Activated B cell treated with CpG ODN at 0.5 μM for 24 hours (primary cell): ENCODE data around the gene SCRN2. TPM values are rescaled to one million over a fixed set of nuclear protein-coding genes. Genes with fewer than 3 reads are reported as not detected.

Experiments used
- ATAC-seq: fragments of 200-7000 bp; cut with Tn5 transposase; one replicate; pipeline ENCODE4 v1.10.0; 2021; ENCODE audit warnings: low read depth, mild to moderate bottlenecking, moderate library complexity
- CTCF ChIA-PET: fragments of 350-600 bp; sonication (Branson Sonifier 250); formaldehyde crosslinking; loops from one replicate; lab custom pipeline; 2021; ENCODE audit warnings: antibody characterized with exemption; lab: Charles Lee
- POLR2A ChIA-PET: fragments of 350-600 bp; sonication (Branson Sonifier 250); formaldehyde crosslinking; loops from one replicate; lab custom pipeline; 2021; ENCODE audit warnings: antibody characterized with exemption; lab: Charles Lee
- DNase-seq: peaks from one replicate; pipeline ENCODE4 v3.0.0; 2022
- H3K27ac Mint-ChIP-seq: one replicate; pipeline ENCODE4 v1.8.0; 2020; ENCODE audit warnings: mixed read lengths
- H3K27me3 Mint-ChIP-seq: one replicate; pipeline ENCODE4 v1.8.0; 2021; ENCODE audit warnings: mixed read lengths
- H3K36me3 Mint-ChIP-seq: one replicate; pipeline ENCODE4 v1.8.0; 2021; ENCODE audit warnings: low read depth, mixed read lengths
- H3K4me1 Mint-ChIP-seq: one replicate; pipeline ENCODE4 v1.8.0; 2021; ENCODE audit warnings: mixed read lengths
- H3K4me3 Mint-ChIP-seq: one replicate; pipeline ENCODE4 v1.8.0; 2020; ENCODE audit warnings: mild to moderate bottlenecking, mixed read lengths
- H3K9me3 Mint-ChIP-seq: one replicate; pipeline ENCODE4 v1.8.0; 2020; ENCODE audit warnings: mixed read lengths
- intact Hi-C: fragments of 100-400 bp; cut with micrococcal nuclease; formaldehyde crosslinking; loops from one replicate; pipeline ENCODE4 v1.15.1; 2024
- total RNA-seq: library from RNA; stranded (reverse); gene quantifications from 2 replicates; pipeline ENCODE4 v1.2.3, GENCODE V29; 2022
- TF ChIP-seq, protein P1 (sequence below): fragments of 200-600 bp; IDR thresholded peaks from one replicate; pipeline ENCODE4 v1.8.0; 2022; ENCODE audit warnings: antibody characterized with exemption, mild to moderate bottlenecking

Gene SCRN2
- total RNA-seq, 1 donor from 2014 or later: 36.3 TPM

GRCh38 chr17:47871048-47871447 lies 30.0 kb upstream of the SCRN2 start:
- intact Hi-C loops: no loop called here
- Mint-ChIP-seq H3K4me1 (peaks cover 9% of the 10 kb centered on the region), H3K27me3 (peaks cover 62% of the 10 kb centered on the region), H3K4me3 (no peak overlapping the region), H3K9me3 (no peaks in the 10 kb centered on the region), H3K36me3 (no peaks in the 10 kb centered on the region), H3K27ac (no peak overlapping the region)
- CTCF ChIA-PET: no interaction called here
- TF ChIP-seq, protein P1, sequence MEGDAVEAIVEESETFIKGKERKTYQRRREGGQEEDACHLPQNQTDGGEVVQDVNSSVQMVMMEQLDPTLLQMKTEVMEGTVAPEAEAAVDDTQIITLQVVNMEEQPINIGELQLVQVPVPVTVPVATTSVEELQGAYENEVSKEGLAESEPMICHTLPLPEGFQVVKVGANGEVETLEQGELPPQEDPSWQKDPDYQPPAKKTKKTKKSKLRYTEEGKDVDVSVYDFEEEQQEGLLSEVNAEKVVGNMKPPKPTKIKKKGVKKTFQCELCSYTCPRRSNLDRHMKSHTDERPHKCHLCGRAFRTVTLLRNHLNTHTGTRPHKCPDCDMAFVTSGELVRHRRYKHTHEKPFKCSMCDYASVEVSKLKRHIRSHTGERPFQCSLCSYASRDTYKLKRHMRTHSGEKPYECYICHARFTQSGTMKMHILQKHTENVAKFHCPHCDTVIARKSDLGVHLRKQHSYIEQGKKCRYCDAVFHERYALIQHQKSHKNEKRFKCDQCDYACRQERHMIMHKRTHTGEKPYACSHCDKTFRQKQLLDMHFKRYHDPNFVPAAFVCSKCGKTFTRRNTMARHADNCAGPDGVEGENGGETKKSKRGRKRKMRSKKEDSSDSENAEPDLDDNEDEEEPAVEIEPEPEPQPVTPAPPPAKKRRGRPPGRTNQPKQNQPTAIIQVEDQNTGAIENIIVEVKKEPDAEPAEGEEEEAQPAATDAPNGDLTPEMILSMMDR: no peak
- DNase-seq: no peak
- no peak for ATAC-seq
- POLR2A ChIA-PET: interaction anchor here (0.9 kb wide), 1 partner anchor 24 kb away, joined by 4 read pairs; no protein-coding TSS in a partner anchor

DNA sequence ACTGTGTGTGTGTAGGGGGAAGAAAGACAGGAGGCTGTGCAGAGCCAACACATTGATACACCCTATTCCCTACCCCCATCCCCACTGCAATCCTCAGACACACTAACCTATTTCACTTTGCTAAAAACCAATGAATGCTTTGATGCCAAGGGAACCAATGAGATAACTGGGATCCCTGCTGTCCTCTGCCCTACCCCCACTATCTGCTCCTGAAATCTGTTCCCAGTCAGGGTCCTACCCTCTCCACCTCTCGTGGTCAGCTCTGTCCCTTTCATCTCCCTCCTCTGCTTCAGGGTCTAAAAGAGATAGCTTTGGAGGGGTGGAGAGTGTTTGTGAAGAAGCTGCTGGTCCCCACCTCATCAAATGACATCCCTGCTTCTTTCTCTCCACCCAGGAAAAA lies 29.0 kb upstream of the SCRN2 start:
- H3K9me3 Mint-ChIP-seq: no peaks in the 10 kb centered on the region
- ChIA-PET POLR2A (no interaction called here), CTCF (interaction anchor here (0.8 kb wide), 1 partner anchor 27 kb away, joined by 3 read pairs; no protein-coding TSS in a partner anchor)
- no peak for ATAC-seq
- TF ChIP-seq, protein P1: no peak
- H3K4me1 Mint-ChIP-seq: peaks cover 9% of the 10 kb centered on the region
- intact Hi-C loops: no loop called here
- no peak overlapping the region for H3K27ac Mint-ChIP-seq
- DNase-seq: no peak
- no peak overlapping the region for H3K4me3 Mint-ChIP-seq
- peaks cover 58% of the 10 kb centered on the region for H3K27me3 Mint-ChIP-seq
- no peaks in the 10 kb centered on the region for H3K36me3 Mint-ChIP-seq

DNA sequence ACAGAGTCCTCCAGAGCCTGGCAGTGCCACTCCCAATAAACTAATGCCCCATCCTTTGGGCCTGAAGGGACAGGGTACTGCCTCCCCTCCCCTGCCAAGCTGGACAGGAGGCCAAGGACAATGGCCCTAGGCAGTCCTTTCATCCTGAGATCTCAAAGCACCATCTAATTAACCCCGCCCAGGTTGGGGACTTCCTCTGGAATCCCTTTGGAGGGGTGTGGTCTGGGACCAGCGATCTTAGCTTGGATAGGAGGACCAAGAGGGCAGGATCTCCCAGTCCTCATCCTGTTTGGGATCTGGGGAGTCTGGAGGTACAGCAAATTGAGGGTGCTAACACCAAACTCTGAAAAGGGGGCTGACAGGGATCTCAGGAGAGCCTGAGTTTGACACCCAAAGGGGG lies 28.0 kb upstream of the SCRN2 start:
- ChIA-PET POLR2A (no interaction called here), CTCF (no interaction called here)
- intact Hi-C loops: no loop called here
- Mint-ChIP-seq H3K27me3 (peaks cover 54% of the 10 kb centered on the region), H3K4me1 (peaks cover 9% of the 10 kb centered on the region), H3K4me3 (no peak overlapping the region), H3K27ac (no peak overlapping the region), H3K36me3 (no peaks in the 10 kb centered on the region), H3K9me3 (no peaks in the 10 kb centered on the region)
- TF ChIP-seq, protein P1: no peak
- ATAC-seq (no peak), DNase-seq (no peak)

- H3K36me3 Mint-ChIP-seq: no peaks in the 10 kb centered on the region
- no peak overlapping the region for H3K4me3 Mint-ChIP-seq
- peaks cover 7% of the 10 kb centered on the region for H3K4me1 Mint-ChIP-seq
- DNase-seq: no peak
- CTCF ChIA-PET: no interaction called here
- H3K27ac Mint-ChIP-seq: no peak overlapping the region
- intact Hi-C loops: no loop called here
- TF ChIP-seq, protein P1: no peak
- POLR2A ChIA-PET: interaction anchor here (0.7 kb wide), 1 partner anchor 29 kb away, joined by 4 read pairs; no protein-coding TSS in a partner anchor
- H3K27me3 Mint-ChIP-seq: peaks cover 47% of the 10 kb centered on the region
- H3K9me3 Mint-ChIP-seq: no peaks in the 10 kb centered on the region
- ATAC-seq: no peak
Observed at GRCh38 chr17:47867813-47868533, 26.9 kb upstream of the SCRN2 start.

DNA sequence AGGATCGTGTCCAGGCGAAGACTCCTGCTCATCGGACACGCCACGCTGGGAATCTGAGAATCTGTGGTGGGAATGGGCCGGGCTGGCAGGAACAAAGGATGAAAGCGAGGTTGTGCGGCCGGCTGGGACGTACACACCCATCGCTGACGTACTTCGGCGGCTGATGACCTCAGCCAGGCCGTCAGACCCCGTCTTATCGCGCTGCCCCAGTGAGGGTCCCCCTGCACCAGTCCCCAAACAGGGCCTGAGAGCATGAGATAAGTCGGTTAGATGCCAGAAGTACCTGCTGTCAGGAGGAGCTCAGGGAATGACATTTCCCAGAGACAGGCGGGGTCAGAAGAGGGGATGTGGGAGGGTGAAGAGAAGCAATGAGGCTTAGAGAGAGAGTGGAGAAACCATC lies 25.9 kb upstream of the SCRN2 start:
- ChIA-PET POLR2A (no interaction called here), CTCF (no interaction called here)
- no peak for DNase-seq
- no peak overlapping the region for H3K27ac Mint-ChIP-seq
- peaks cover 2% of the 10 kb centered on the region for H3K4me1 Mint-ChIP-seq
- TF ChIP-seq, protein P1: no peak
- H3K36me3 Mint-ChIP-seq: no peaks in the 10 kb centered on the region
- ATAC-seq: no peak
- no peaks in the 10 kb centered on the region for H3K9me3 Mint-ChIP-seq
- no peak overlapping the region for H3K4me3 Mint-ChIP-seq
- intact Hi-C loops: no loop called here
- peaks cover 45% of the 10 kb centered on the region for H3K27me3 Mint-ChIP-seq
